Neutrophil (primary cell): ENCODE data around the gene SYT2.
"Not testable (repeated sequence)": the region's sequence is repeated elsewhere in the genome, so short reads cannot be mapped to it uniquely, and the experiment has no call there.

Experiments used
- H3K27ac ChIP-seq: fragments of 200-600 bp; sonication (generic); 2 replicates; pipeline ENCODE4 v1.5.1; 2016; ENCODE audit warnings: mild to moderate bottlenecking, moderate library complexity
- H3K27me3 ChIP-seq: fragments of 200-600 bp; sonication (generic); 2 replicates; pipeline ENCODE4 v1.6.0; 2016; ENCODE audit warnings: mild to moderate bottlenecking
- H3K36me3 ChIP-seq: fragments of 200-600 bp; sonication (generic); 2 replicates; pipeline ENCODE4 v1.5.1; 2017
- H3K4me1 ChIP-seq, 2 experiments: fragments of 200-600 bp in 1 of 2; sonication (generic) in 1 of 2; 1 replicate in 1 of 2; 2 replicates in 1 of 2; pipeline versions ENCODE4 v1.5.1 to v1.6.1; 2013 to 2016; ENCODE audit warnings: low read depth in 1 of 2, low read length in 1 of 2, mild to moderate bottlenecking in 1 of 2, moderate library complexity in 1 of 2; ENCODE audit not compliant: control insufficient read depth in 1 of 2, insufficient read depth in 1 of 2
- H3K4me3 ChIP-seq, 2 experiments: fragments of 200-600 bp in 1 of 2; sonication (generic) in 1 of 2; 1 replicate in 1 of 2; 2 replicates in 1 of 2; pipeline ENCODE4 v1.5.1; 2013 to 2016; ENCODE audit warnings: low read depth in 1 of 2, low read length in 1 of 2, mild to moderate bottlenecking in 1 of 2, moderate library complexity in 1 of 2
- H3K9me3 ChIP-seq: fragments of 200-600 bp; sonication (generic); 2 replicates; pipeline ENCODE4 v1.5.1; 2016
- TF ChIP-seq, protein P1 (sequence below): fragments of 200-600 bp; sonication (generic); IDR thresholded peaks from 2 replicates; pipeline ENCODE4 v1.5.1; 2016; ENCODE audit warnings: antibody characterized with exemption

The SYT2 gene

DNA sequence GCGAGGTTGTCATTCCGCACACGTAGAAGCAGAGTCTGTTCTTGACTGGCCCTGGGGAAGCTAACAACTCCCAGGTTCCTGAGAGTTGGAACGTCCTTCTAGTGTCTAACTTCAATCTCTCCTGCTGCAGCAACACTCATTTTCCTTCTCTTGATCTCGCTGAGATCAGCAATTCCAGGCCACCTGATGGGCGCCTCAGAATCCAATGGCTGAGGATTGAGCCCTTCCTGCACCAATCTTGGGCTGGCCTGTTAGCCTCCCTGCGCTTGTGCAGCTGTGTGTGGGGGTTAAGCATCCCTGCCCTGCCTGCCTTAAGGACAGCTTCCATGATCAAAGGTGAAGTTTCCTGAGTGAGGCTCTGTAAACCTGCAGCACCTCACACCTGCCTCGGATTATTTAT is 87.9 kb downstream of the SYT2 start:
- peaks cover 0 to 38% of the 10 kb centered on the region in 2 experiments for H3K4me1 ChIP-seq
- no peak overlapping the region for H3K4me3 ChIP-seq
- no peaks in the 10 kb centered on the region for H3K9me3 ChIP-seq
- H3K36me3 ChIP-seq, result no peaks in the 10 kb centered on the region
- no peak overlapping the region for H3K27ac ChIP-seq
- TF ChIP-seq, protein P1, sequence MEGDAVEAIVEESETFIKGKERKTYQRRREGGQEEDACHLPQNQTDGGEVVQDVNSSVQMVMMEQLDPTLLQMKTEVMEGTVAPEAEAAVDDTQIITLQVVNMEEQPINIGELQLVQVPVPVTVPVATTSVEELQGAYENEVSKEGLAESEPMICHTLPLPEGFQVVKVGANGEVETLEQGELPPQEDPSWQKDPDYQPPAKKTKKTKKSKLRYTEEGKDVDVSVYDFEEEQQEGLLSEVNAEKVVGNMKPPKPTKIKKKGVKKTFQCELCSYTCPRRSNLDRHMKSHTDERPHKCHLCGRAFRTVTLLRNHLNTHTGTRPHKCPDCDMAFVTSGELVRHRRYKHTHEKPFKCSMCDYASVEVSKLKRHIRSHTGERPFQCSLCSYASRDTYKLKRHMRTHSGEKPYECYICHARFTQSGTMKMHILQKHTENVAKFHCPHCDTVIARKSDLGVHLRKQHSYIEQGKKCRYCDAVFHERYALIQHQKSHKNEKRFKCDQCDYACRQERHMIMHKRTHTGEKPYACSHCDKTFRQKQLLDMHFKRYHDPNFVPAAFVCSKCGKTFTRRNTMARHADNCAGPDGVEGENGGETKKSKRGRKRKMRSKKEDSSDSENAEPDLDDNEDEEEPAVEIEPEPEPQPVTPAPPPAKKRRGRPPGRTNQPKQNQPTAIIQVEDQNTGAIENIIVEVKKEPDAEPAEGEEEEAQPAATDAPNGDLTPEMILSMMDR, result no peak
- peaks cover 88% of the 10 kb centered on the region for H3K27me3 ChIP-seq

DNA sequence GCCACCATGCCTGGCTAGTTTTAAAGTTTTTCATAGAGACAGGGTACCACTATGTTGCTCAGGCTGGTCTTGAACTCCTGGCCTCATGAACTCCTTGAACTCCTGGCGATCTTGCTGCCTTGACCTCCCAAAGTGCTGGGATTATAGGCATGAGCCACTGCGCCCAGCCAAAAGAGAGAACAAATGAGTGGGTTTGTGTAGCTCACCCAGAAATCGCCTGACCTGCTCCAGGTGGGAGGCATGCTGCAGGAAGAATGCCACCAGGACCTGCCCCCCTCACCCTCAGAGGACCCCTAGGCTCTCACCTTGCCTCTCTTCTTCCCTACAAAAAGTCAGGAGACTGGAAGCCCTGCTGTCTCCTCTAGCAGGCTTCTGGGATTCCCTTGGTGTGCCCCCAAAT is 88.8 kb downstream of the SYT2 start:
- H3K27me3 ChIP-seq, result peaks cover 78% of the 10 kb centered on the region

DNA sequence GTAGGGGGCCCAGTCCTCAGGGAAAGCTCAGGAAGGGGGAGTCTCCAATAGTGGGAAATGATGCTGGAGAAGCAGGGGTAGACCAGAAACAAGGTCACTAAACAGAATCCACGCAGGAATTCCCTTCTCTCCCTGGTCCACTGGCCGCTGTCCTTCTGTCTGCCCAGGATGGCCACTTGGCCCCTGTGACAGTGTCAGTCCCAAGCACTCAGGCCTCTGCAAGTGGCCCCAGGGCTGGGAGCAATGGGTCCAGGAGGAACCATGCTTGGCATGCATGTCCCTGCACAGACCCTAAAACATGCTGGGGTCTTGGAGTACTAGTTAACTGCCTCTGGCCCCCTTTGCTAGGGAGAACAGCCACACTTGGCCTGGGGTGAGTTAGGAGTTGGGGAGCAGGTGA is 90.2 kb downstream of the SYT2 start:
- H3K27ac ChIP-seq, H3K9me3 ChIP-seq, H3K4me3 ChIP-seq, H3K36me3 ChIP-seq: not testable (repeated sequence)
- peaks cover 64% of the 10 kb centered on the region for H3K27me3 ChIP-seq
- peaks cover 22 to 45% of the 10 kb centered on the region in 2 experiments for H3K4me1 ChIP-seq

More for the DNA sequence above, 88.8 kb downstream of the SYT2 start:
- H3K36me3 ChIP-seq, result no peaks in the 10 kb centered on the region
- TF ChIP-seq, protein P1, result no peak
- H3K27ac ChIP-seq, result no peak overlapping the region
- no peaks in the 10 kb centered on the region for H3K9me3 ChIP-seq
- H3K4me3 ChIP-seq, result no peak overlapping the region
- peaks cover 8 to 42% of the 10 kb centered on the region in 2 experiments for H3K4me1 ChIP-seq

- TF ChIP-seq, protein P1, result no peak
- H3K4me3 ChIP-seq, result no peak overlapping the region
- peaks cover 62% of the 10 kb centered on the region for H3K27me3 ChIP-seq
- H3K36me3 ChIP-seq, result no peaks in the 10 kb centered on the region
- no peaks in the 10 kb centered on the region for H3K9me3 ChIP-seq
- H3K4me1 ChIP-seq, result peaks cover 25 to 45% of the 10 kb centered on the region in 2 experiments
- H3K27ac ChIP-seq, result no peak overlapping the region
These were observed 90.7 kb downstream of the SYT2 start for GRCh38 chr1:202619505-202619904.

DNA sequence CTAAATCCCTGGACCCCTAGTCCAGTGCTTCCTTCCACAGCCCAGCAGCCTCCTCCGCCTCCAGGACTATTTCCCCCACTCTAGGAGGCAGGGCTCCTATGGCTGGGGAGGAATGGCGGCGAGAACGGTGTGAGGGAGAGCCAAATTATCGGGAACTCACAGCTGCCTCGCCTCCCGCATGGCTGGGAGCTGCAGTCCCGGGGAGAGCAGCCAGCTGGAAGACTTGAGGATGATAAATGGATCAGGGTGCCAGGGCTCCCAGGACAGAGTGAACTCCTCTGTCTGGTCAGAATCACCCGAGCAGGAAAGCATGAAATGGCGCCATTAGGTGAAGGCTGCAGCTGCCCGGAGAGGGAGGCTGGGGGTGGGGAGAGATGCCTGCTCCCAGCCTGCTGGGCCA is 91.2 kb downstream of the SYT2 start:
- not testable (repeated sequence) for H3K27ac ChIP-seq, H3K9me3 ChIP-seq, H3K36me3 ChIP-seq, H3K4me3 ChIP-seq
- H3K27me3 ChIP-seq, result peaks cover 57% of the 10 kb centered on the region
- peaks cover 27 to 49% of the 10 kb centered on the region in 2 experiments for H3K4me1 ChIP-seq

DNA sequence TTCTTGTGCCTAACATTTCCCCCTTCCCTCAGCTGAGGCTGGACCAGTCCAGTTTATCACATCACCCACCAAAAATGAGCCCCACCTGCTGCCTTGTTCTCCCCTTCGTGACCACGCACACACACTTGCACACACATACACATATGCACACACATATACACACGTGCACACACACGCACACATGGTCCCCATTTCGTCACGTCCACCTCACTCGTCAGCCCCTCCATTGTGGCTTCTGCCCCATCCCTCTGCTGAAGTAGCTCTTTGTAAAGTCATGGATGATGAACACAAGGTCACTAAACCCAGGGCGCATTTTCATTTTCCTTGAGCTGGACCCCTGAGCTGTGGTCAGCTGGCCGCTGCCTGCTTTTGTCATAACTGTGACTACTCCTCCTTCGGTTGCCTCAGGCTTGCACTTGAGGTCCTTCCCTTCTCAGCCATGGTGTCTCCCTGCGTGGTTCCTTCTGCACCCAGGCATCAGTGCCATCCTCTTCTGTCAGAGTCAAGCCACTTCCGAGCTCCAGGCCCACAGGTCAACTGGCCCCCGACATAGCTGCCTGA is 93.8 kb downstream of the SYT2 start:
- Histone ChIP-seq H3K27me3 (peaks cover 31% of the 10 kb centered on the region), H3K4me3 (peak overlapping the region in 1 of 2 experiments; percentile 43), H3K9me3 (no peaks in the 10 kb centered on the region), H3K4me1 (peaks cover 31 to 62% of the 10 kb centered on the region in 2 experiments), H3K27ac (peak overlapping the region; percentile 68), H3K36me3 (no peaks in the 10 kb centered on the region)
- TF ChIP-seq, protein P1, result no peak
